Liver (tissue), 9 donors: ENCODE results near the gene SEPTIN5. TPM values are rescaled to one million over a fixed set of nuclear protein-coding genes. Genes with fewer than 3 reads are reported as not detected.

Experiments
- DNase-seq: peaks from one replicate; pipeline ENCODE4 v3.0.0-alpha.2; 2017; ENCODE audit warnings: low spot score
- H3K27ac ChIP-seq, 2 donors: one replicate each; pipeline ENCODE4 v1.7.0; 2013; ENCODE audit warnings: inconsistent platforms in 2 of 2, low read length in 2 of 2, control low read depth in 1 of 2, low read depth in 1 of 2, mild to moderate bottlenecking in 1 of 2
- H3K27me3 ChIP-seq, 4 donors: one replicate each; pipeline versions ENCODE4 v1.6.1 to v1.7.0; 2013; ENCODE audit warnings: low read length in 3 of 4, inconsistent platforms in 1 of 4, mild to moderate bottlenecking in 1 of 4, moderate library complexity in 1 of 4; ENCODE audit not compliant: control insufficient read depth in 4 of 4, insufficient read depth in 4 of 4
- H3K36me3 ChIP-seq, 4 donors: one replicate each; pipeline versions ENCODE4 v1.6.1 to v1.7.0; 2013; ENCODE audit warnings: low read length in 3 of 4, mild to moderate bottlenecking in 3 of 4, low read depth in 1 of 4, moderate library complexity in 1 of 4; ENCODE audit not compliant: control insufficient read depth in 4 of 4, insufficient read depth in 3 of 4
- H3K4me1 ChIP-seq, 4 donors: one replicate each; pipeline versions ENCODE4 v1.6.1 to v1.7.0; 2013; ENCODE audit warnings: low read length in 3 of 4, mild to moderate bottlenecking in 3 of 4, moderate library complexity in 1 of 4; ENCODE audit not compliant: control insufficient read depth in 4 of 4, insufficient read depth in 4 of 4
- H3K4me3 ChIP-seq, 3 donors: one replicate each; pipeline versions ENCODE4 v1.6.1 to v1.7.0; 2013; ENCODE audit warnings: low read length in 3 of 3, control low read depth in 1 of 3, low read depth in 1 of 3, mild to moderate bottlenecking in 1 of 3
- H3K9ac ChIP-seq, 2 donors: one replicate each; pipeline ENCODE4 v1.7.0; 2013; ENCODE audit warnings: low read length in 2 of 2, mild to moderate bottlenecking in 2 of 2, moderate library complexity in 2 of 2, control low read depth in 1 of 2, low read depth in 1 of 2
- H3K9me3 ChIP-seq, 4 donors: one replicate each; pipeline versions ENCODE4 v1.6.1 to v1.7.0; 2013; ENCODE audit warnings: low read length in 3 of 4; ENCODE audit not compliant: control insufficient read depth in 4 of 4
- EGR1 ChIP-seq, 2 donors: IDR thresholded peaks; 2 replicates each; pipeline ENCODE4 v1.6.1; 2016 to 2018; ENCODE audit warnings: antibody characterized with exemption in 2 of 2, low read depth in 2 of 2
- FOXA1 ChIP-seq: IDR thresholded peaks from 2 replicates; pipeline ENCODE4 v1.6.1; 2016; ENCODE audit warnings: antibody characterized with exemption
- FOXA2 ChIP-seq: IDR thresholded peaks from 2 replicates; pipeline ENCODE4 v1.6.1; 2016; ENCODE audit warnings: antibody characterized with exemption
- GABPA ChIP-seq, 2 donors: IDR thresholded peaks in 1 of 2; conservative IDR thresholded peaks in 1 of 2; 2 replicates each; pipeline ENCODE4 v1.6.1; 2016; ENCODE audit warnings: antibody characterized with exemption in 2 of 2, mild to moderate bottlenecking in 1 of 2, moderate library complexity in 1 of 2
- HNF4A ChIP-seq, 2 donors: conservative IDR thresholded peaks; 2 replicates each; pipeline ENCODE4 v1.6.1; 2016; ENCODE audit warnings: antibody characterized with exemption in 2 of 2, mild to moderate bottlenecking in 2 of 2
- HNF4G ChIP-seq: IDR thresholded peaks from 2 replicates; pipeline ENCODE4 v1.6.1; 2016; ENCODE audit warnings: antibody characterized with exemption
- JUND ChIP-seq, 2 donors: IDR thresholded peaks; 2 replicates each; pipeline ENCODE4 v1.6.1; 2016; ENCODE audit warnings: antibody characterized with exemption in 2 of 2
- NR2F2 ChIP-seq: IDR thresholded peaks from 2 replicates; pipeline ENCODE4 v1.6.1; 2016; ENCODE audit warnings: antibody characterized with exemption
- RAD21 ChIP-seq, 2 donors: IDR thresholded peaks; 2 replicates each; pipeline ENCODE4 v1.6.1; 2016; ENCODE audit warnings: antibody characterized with exemption in 2 of 2, mild to moderate bottlenecking in 2 of 2
- RXRA ChIP-seq, 2 donors: IDR thresholded peaks; 2 replicates each; pipeline ENCODE4 v1.6.1; 2017 to 2018; ENCODE audit warnings: antibody characterized with exemption in 2 of 2, mild to moderate bottlenecking in 1 of 2
- SP1 ChIP-seq: IDR thresholded peaks from 2 replicates; pipeline ENCODE4 v1.6.1; 2018; ENCODE audit warnings: antibody characterized with exemption, mild to moderate bottlenecking
- TAF1 ChIP-seq: conservative IDR thresholded peaks from 2 replicates; pipeline ENCODE4 v1.6.1; 2016; ENCODE audit warnings: antibody characterized with exemption, mild to moderate bottlenecking
- YY1 ChIP-seq: IDR thresholded peaks from 2 replicates; pipeline ENCODE4 v1.6.1; 2016; ENCODE audit warnings: antibody characterized with exemption, mild to moderate bottlenecking
- WGBS: extraction: QIAGEN DNeasy Blood & Tissue Kit; methylation state at CpG from one replicate; pipeline ENCODE4 v1.1.7; 2013; 5-methylcytosine and 5-hydroxymethylcytosine counted together
- polyA plus RNA-seq, 2 donors: library from polyadenylated mRNA; stranded (reverse) in 1 of 2; unstranded in 1 of 2; fragments of 200-250 nt in 1 of 2; fragments of >200 nt in 1 of 2; fragmentation: Nextera tagmentation in 1 of 2; extraction: Ambion mirVana in 1 of 2; gene quantifications; one replicate each; pipeline versions ENCODE4 v1.2.1 to v1.2.3, GENCODE V29; 2013 to 2015
- total RNA-seq, 2 donors: library from RNA; depleted of rRNA; stranded (reverse); fragments of >200 nt; gene quantifications; one replicate each; pipeline ENCODE4 v1.2.3, GENCODE V29; 2014
- TF ChIP-seq, protein P1 (sequence below): IDR thresholded peaks from 2 replicates; pipeline ENCODE4 v1.6.1; 2016; ENCODE audit warnings: antibody characterized with exemption
- TF ChIP-seq, protein P2 (sequence below): IDR thresholded peaks from 2 replicates; pipeline ENCODE4 v1.6.1; 2016; ENCODE audit warnings: antibody characterized with exemption, mild to moderate bottlenecking
- TF ChIP-seq, protein P3 (sequence below): IDR thresholded peaks from 2 replicates; pipeline ENCODE4 v1.6.1; 2016; ENCODE audit warnings: antibody characterized with exemption
- TF ChIP-seq, protein P4 (sequence below): IDR thresholded peaks from 2 replicates; pipeline ENCODE4 v1.6.1; 2016; ENCODE audit warnings: antibody characterized with exemption
- TF ChIP-seq, protein P5 (sequence below): fragments of 150-350 bp; IDR thresholded peaks from 2 replicates; pipeline ENCODE4 v1.5.1; 2017; ENCODE audit warnings: improper control_type of control experiment, low read depth, low read length; ENCODE audit not compliant: missing input control
- donor health status: healthy.
- donor health status: healthy.
- donor health status: healthy.
- donor health status: healthy.
- donor health status: healthy.

The SEPTIN5 gene
- total and polyA plus RNA-seq, 4 donors = 0.26 to 3.5 (median 2.8) TPM

DNA sequence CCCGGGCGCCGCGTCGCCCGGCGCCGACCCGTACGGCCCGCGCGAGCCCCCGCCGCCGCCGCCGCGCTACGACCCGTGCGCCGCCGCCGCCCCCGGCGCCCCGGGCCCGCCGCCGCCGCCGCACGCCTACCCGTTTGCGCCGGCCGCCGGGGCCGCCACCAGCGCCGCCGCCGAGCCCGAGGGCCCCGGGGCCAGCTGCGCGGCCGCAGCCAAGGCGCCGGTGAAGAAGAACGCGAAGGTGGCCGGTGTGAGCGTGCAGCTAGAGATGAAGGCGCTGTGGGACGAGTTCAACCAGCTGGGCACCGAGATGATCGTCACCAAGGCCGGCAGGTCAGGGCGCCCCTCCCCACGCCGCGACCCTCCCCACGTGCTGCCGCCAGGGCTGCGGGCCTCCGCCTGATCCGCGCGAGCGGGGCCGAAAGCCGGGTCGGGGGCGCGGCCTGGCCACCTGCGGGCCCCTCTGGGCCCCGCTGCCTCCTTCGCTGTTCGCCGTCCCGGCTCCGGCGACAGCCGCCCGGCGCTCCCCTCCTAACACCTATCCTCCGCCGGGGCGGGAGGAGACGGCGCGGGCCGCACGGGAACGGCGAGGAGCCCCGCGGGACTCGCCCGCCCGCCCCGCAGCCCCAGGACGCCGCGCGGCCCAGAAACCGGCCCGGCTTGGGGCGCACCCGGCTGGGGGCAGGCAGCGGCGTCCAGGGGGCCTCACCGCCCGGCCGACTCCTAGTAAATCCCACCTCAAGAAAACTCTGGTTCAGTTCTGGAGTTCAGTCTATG is 46.8 kb downstream of the SEPTIN5 start:
- Histone ChIP-seq H3K9ac (no peak overlapping the region), H3K27ac (no peak overlapping the region), H3K9me3 (no peaks in the 10 kb centered on the region), H3K27me3 (peaks cover 1 to 15% (median 6%) of the 10 kb centered on the region in 4 donors), H3K4me3 (peak overlapping the region in 1 of 3 donors; percentile 48), H3K4me1 (peaks cover 10 to 33% (median 14%) of the 10 kb centered on the region in 4 donors), H3K36me3 (no peaks in the 10 kb centered on the region)
- 10% methylated on average over 117 of the region's 117 CpGs for WGBS
- DNase-seq = no peak
- TF ChIP-seq, protein P1, sequence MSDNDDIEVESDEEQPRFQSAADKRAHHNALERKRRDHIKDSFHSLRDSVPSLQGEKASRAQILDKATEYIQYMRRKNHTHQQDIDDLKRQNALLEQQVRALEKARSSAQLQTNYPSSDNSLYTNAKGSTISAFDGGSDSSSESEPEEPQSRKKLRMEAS = no peak
- no peak for TF ChIP-seq HNF4A (conservative IDR thresholded peaks at IDR 0.05)
- no peak for TF ChIP-seq HNF4G
- TF ChIP-seq EGR1 (IDR thresholded peaks at IDR 0.05; ENCODE audit: low read depth in 2 of 2) = no peak
- no peak for TF ChIP-seq NR2F2
- TF ChIP-seq TAF1 = no peak
- TF ChIP-seq JUND (IDR thresholded peaks at IDR 0.05) = no peak
- TF ChIP-seq SP1 = no peak
- TF ChIP-seq, protein P2, sequence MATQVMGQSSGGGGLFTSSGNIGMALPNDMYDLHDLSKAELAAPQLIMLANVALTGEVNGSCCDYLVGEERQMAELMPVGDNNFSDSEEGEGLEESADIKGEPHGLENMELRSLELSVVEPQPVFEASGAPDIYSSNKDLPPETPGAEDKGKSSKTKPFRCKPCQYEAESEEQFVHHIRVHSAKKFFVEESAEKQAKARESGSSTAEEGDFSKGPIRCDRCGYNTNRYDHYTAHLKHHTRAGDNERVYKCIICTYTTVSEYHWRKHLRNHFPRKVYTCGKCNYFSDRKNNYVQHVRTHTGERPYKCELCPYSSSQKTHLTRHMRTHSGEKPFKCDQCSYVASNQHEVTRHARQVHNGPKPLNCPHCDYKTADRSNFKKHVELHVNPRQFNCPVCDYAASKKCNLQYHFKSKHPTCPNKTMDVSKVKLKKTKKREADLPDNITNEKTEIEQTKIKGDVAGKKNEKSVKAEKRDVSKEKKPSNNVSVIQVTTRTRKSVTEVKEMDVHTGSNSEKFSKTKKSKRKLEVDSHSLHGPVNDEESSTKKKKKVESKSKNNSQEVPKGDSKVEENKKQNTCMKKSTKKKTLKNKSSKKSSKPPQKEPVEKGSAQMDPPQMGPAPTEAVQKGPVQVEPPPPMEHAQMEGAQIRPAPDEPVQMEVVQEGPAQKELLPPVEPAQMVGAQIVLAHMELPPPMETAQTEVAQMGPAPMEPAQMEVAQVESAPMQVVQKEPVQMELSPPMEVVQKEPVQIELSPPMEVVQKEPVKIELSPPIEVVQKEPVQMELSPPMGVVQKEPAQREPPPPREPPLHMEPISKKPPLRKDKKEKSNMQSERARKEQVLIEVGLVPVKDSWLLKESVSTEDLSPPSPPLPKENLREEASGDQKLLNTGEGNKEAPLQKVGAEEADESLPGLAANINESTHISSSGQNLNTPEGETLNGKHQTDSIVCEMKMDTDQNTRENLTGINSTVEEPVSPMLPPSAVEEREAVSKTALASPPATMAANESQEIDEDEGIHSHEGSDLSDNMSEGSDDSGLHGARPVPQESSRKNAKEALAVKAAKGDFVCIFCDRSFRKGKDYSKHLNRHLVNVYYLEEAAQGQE = no peak
- TF ChIP-seq YY1 = no peak
- TF ChIP-seq, protein P3, sequence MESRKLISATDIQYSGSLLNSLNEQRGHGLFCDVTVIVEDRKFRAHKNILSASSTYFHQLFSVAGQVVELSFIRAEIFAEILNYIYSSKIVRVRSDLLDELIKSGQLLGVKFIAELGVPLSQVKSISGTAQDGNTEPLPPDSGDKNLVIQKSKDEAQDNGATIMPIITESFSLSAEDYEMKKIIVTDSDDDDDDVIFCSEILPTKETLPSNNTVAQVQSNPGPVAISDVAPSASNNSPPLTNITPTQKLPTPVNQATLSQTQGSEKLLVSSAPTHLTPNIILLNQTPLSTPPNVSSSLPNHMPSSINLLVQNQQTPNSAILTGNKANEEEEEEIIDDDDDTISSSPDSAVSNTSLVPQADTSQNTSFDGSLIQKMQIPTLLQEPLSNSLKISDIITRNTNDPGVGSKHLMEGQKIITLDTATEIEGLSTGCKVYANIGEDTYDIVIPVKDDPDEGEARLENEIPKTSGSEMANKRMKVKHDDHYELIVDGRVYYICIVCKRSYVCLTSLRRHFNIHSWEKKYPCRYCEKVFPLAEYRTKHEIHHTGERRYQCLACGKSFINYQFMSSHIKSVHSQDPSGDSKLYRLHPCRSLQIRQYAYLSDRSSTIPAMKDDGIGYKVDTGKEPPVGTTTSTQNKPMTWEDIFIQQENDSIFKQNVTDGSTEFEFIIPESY = no peak
- TF ChIP-seq, protein P4, sequence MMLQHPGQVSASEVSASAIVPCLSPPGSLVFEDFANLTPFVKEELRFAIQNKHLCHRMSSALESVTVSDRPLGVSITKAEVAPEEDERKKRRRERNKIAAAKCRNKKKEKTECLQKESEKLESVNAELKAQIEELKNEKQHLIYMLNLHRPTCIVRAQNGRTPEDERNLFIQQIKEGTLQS = no peak
- TF ChIP-seq FOXA2 = no peak
- no peak for TF ChIP-seq RAD21 (IDR thresholded peaks at IDR 0.05)
- no peak for TF ChIP-seq FOXA1
- no peak for TF ChIP-seq RXRA (IDR thresholded peaks at IDR 0.05)
- TF ChIP-seq, protein P5, sequence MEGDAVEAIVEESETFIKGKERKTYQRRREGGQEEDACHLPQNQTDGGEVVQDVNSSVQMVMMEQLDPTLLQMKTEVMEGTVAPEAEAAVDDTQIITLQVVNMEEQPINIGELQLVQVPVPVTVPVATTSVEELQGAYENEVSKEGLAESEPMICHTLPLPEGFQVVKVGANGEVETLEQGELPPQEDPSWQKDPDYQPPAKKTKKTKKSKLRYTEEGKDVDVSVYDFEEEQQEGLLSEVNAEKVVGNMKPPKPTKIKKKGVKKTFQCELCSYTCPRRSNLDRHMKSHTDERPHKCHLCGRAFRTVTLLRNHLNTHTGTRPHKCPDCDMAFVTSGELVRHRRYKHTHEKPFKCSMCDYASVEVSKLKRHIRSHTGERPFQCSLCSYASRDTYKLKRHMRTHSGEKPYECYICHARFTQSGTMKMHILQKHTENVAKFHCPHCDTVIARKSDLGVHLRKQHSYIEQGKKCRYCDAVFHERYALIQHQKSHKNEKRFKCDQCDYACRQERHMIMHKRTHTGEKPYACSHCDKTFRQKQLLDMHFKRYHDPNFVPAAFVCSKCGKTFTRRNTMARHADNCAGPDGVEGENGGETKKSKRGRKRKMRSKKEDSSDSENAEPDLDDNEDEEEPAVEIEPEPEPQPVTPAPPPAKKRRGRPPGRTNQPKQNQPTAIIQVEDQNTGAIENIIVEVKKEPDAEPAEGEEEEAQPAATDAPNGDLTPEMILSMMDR = no peak
- TF ChIP-seq GABPA (IDR thresholded peaks at IDR 0.05 in 1 of 2, conservative IDR thresholded peaks at IDR 0.05 in 1 of 2) = no peak
